ENCODE data around the gene NKX1-1. TPM values are rescaled to one million over a fixed set of nuclear protein-coding genes. Genes with fewer than 3 reads are reported as not detected.

NKX1-1 gene
- total and polyA plus RNA-seq, 9 of the 15 experiments (the other 6 are each of a cell fraction or from before 2014, with no cell fraction given), result not detected

DNA sequence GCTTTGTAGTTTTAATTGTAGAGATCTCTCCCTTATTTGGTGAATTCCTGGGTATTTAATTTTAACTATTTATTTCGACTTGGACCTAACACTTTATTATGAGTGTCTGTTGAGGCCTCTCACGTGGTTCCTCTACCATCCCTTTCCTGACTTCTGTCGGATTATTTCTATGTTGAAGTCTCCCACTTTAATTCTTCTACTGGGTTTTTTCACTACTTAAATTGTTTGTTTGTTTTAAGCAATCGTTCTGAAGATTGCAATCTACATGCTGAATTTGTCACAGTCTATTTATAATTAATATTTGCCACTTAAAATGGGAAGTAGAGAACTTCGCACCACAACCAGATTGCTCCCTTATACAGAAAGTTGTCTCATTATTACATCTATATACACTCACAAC, 20.8 kb upstream of the NKX1-1 start:
- peaks cover 6 to 14% of the 10 kb centered on the region in 2 experiments; a peak in 4 of 5 replicates for H3K27me3 ChIP-seq (ENCODE audit: control insufficient read depth in 2 of 2, insufficient read depth in 2 of 2, low read length in 2 of 2)
- CTCF ChIA-PET (ENCODE audit: low intra/inter-chr PET ratio), result no interaction called here
- no TSS peak for BruUV-seq (replicated peaks)
- H3K79me2 ChIP-seq (ENCODE audit: control insufficient read depth, insufficient read depth, low read length), result no peaks in the 10 kb centered on the region
- intact Hi-C loops (cut with micrococcal nuclease) (no loop called here), in situ Hi-C loops (cut with MboI) (no loop called here)
- ATAC-seq (no peak), FAIRE-seq (no peak), DNase-seq (ENCODE audit: extremely low read depth in 1 of 4, low spot score in 3 of 4) (no peak)
- no peak overlapping the region for H3K4me3 ChIP-seq
- H3K9me1 ChIP-seq (ENCODE audit: control insufficient read depth, insufficient read depth, low read length), result no peaks in the 10 kb centered on the region
- no peaks in the 10 kb centered on the region; a peak in 1 of 5 replicates for H3K4me1 ChIP-seq (replicated peaks in 1 of 2; ENCODE audit: control insufficient read depth in 2 of 2, insufficient read depth in 2 of 2, low read length in 2 of 2)
- no peak overlapping the region for H3K4me2 ChIP-seq (ENCODE audit: insufficient read depth, low read length)
- no peak overlapping the region for H3K9ac ChIP-seq (ENCODE audit: insufficient read depth in 1 of 2, low read depth in 2 of 2, low read length in 2 of 2)
- H4K20me1 ChIP-seq (replicated peaks; ENCODE audit: control insufficient read depth, insufficient read depth, low read length), result no peaks in the 10 kb centered on the region
- no peak overlapping the region for H3K27ac ChIP-seq (ENCODE audit: extremely low read depth, low read depth, low read length)
- no peaks in the 10 kb centered on the region for H3K9me3 ChIP-seq (replicated peaks; ENCODE audit: control insufficient read depth, insufficient read depth, low read depth, low read length)
- POLR2A ChIA-PET, result no interaction called here
- no peak overlapping the region for H2AFZ ChIP-seq (ENCODE audit: low read depth, low read length)
- WGBS (ENCODE audit: insufficient coverage, low coverage, missing lambda C conversion rate), result 0% methylated on average over 5 of the region's 5 CpGs
- no peaks in the 10 kb centered on the region for H3K36me3 ChIP-seq (ENCODE audit: control insufficient read depth, insufficient read depth, low read length)
- TF ChIP-seq ZFP30 (CRISPR knock-in tag; IDR thresholded peaks at IDR 0.05; ENCODE audit: borderline replicate concordance), result no peak
- TF ChIP-seq, protein P1, sequence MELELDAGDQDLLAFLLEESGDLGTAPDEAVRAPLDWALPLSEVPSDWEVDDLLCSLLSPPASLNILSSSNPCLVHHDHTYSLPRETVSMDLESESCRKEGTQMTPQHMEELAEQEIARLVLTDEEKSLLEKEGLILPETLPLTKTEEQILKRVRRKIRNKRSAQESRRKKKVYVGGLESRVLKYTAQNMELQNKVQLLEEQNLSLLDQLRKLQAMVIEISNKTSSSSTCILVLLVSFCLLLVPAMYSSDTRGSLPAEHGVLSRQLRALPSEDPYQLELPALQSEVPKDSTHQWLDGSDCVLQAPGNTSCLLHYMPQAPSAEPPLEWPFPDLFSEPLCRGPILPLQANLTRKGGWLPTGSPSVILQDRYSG (tag; conservative IDR thresholded peaks at IDR 0.05; ENCODE audit: low read depth), result no peak
- no peak for TF ChIP-seq TFAM (CRISPR knock-in tag; conservative IDR thresholded peaks at IDR 0.05)
- TF ChIP-seq ZNF121 (CRISPR knock-in tag; conservative IDR thresholded peaks at IDR 0.05), result no peak
- TF ChIP-seq, protein P2, sequence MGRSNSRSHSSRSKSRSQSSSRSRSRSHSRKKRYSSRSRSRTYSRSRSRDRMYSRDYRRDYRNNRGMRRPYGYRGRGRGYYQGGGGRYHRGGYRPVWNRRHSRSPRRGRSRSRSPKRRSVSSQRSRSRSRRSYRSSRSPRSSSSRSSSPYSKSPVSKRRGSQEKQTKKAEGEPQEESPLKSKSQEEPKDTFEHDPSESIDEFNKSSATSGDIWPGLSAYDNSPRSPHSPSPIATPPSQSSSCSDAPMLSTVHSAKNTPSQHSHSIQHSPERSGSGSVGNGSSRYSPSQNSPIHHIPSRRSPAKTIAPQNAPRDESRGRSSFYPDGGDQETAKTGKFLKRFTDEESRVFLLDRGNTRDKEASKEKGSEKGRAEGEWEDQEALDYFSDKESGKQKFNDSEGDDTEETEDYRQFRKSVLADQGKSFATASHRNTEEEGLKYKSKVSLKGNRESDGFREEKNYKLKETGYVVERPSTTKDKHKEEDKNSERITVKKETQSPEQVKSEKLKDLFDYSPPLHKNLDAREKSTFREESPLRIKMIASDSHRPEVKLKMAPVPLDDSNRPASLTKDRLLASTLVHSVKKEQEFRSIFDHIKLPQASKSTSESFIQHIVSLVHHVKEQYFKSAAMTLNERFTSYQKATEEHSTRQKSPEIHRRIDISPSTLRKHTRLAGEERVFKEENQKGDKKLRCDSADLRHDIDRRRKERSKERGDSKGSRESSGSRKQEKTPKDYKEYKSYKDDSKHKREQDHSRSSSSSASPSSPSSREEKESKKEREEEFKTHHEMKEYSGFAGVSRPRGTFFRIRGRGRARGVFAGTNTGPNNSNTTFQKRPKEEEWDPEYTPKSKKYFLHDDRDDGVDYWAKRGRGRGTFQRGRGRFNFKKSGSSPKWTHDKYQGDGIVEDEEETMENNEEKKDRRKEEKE (IDR thresholded peaks at IDR 0.05; ENCODE audit: borderline replicate concordance in 1 of 2, control insufficient read depth in 1 of 2, low read depth in 2 of 2, low read length in 1 of 2), result no peak
- TF ChIP-seq NR1H2 (CRISPR knock-in tag; IDR thresholded peaks at IDR 0.05), result no peak
- no peak for TF ChIP-seq MEIS2 (IDR thresholded peaks at IDR 0.05; ENCODE audit: partially characterized antibody)
- no peak for TF ChIP-seq ETV5 (CRISPR knock-in tag; IDR thresholded peaks at IDR 0.05; ENCODE audit: low read depth)
- TF ChIP-seq GTF2E2 (tag; IDR thresholded peaks at IDR 0.05), result no peak
- no peak for TF ChIP-seq HDGF (IDR thresholded peaks at IDR 0.05)
- TF ChIP-seq, protein P3, sequence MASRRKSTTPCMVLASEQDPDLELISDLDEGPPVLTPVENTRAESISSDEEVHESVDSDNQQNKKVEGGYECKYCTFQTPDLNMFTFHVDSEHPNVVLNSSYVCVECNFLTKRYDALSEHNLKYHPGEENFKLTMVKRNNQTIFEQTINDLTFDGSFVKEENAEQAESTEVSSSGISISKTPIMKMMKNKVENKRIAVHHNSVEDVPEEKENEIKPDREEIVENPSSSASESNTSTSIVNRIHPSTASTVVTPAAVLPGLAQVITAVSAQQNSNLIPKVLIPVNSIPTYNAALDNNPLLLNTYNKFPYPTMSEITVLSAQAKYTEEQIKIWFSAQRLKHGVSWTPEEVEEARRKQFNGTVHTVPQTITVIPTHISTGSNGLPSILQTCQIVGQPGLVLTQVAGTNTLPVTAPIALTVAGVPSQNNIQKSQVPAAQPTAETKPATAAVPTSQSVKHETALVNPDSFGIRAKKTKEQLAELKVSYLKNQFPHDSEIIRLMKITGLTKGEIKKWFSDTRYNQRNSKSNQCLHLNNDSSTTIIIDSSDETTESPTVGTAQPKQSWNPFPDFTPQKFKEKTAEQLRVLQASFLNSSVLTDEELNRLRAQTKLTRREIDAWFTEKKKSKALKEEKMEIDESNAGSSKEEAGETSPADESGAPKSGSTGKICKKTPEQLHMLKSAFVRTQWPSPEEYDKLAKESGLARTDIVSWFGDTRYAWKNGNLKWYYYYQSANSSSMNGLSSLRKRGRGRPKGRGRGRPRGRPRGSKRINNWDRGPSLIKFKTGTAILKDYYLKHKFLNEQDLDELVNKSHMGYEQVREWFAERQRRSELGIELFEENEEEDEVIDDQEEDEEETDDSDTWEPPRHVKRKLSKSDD (conservative IDR thresholded peaks at IDR 0.05; ENCODE audit: low read length), result no peak

Data from K562 (cell line).